G401 (cell line): ENCODE data around the gene COPG1. TPM values are rescaled to one million over a fixed set of nuclear protein-coding genes. Genes with fewer than 3 reads are reported as not detected.
"Not testable (repeated sequence)": the region's sequence is repeated elsewhere in the genome, so short reads cannot be mapped to it uniquely, and the experiment has no call there.

Experiments used
- DNase-seq: peaks from one replicate; pipeline ENCODE4 v3.0.0-alpha.2; 2015; ENCODE audit warnings: low spot score
- in situ Hi-C: cut with HindIII; loops from 2 replicates; pipeline ENCODE4 v1.10.0; 2016; ENCODE audit warnings: low sequenced_read_pairs, mixed read lengths
- total RNA-seq: library from RNA; depleted of rRNA; stranded (reverse); fragments of >200 nt; shearing (Covaris generic); gene quantifications from 2 replicates; pipeline ENCODE4 v1.2.3, GENCODE V29; 2014

The COPG1 gene
- total RNA-seq, 1 experiment from 2014 or later = 68.0 TPM

DNA sequence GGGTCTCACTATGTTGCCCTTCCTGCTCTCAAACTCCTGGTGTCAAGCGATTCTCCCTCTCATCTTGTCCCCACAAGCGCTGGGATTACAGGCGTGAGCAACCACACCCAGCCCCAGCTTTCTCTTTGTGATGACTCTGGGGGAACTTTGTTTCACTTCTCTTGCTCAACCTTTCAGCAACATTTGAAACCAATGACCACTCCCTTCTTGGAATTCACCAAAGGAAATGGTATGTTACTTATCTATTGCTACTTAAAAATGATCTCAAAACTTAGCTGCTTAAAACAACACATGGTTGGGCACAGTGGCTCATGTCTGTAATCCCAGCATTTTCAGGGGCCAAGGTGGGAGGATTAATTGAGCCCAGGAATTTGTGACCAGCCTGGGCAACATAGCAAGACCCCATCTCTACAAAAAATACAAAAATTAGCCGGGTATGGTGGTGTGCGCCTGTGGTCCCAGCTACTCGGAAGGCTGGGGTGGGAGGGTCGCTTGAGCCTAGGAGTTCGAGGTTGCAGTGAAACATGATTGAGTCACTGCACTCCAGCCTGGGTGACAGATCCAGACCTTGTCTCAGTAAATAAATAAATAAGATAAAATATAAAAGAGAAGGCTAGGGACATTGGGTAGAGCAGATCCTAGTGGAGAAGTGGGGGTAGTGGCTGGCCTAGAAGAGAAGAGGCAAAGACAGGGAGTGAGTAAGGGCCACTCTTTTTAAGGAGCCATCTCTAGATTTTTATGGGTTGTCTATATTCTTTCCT, 10.3 kb upstream of the COPG1 start:
- in situ Hi-C loops = no loop called here

DNA sequence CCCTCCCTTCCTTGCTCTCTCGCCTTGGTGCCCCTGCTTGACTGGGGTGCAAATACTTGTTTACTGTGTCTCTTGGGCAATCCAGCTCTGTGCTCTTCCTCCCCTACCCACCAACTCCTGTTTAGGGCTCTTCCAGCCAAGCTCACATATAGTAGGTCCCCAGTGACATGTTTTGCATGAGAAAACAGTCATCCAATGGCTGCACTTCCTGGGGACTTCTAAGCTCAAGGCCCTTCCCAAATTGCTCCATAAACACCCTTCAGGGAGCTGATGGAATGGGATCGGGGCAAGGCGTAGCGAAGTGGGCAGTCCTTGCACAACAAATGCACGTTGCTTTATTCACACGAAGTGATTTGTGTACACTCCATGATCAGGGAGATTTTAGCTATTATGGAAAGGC, 9.4 kb upstream of the COPG1 start:
- no peak for DNase-seq
- in situ Hi-C loops = no loop called here

More for the DNA sequence above, 10.3 kb upstream of the COPG1 start:
- DNase-seq = no peak

DNA sequence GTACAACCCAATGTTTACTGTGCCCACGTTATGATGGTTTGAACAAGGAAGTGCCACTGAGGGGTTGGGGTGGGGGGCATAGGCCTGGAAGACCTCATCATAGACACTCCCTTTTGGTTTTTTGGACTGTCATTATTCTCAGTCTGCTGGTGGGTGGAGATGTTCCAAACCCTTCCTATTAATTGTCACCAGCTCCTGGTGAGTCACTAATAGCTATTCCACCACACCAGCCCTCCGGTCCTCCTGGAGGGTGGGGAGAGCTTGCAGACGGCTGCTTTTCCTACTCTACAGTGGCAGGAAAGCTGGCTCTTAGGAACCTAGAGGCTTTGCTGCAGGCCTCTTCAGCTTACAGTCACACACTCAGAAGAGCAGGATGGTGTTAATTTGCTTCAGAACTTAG, 9.0 kb upstream of the COPG1 start:
- in situ Hi-C loops = no loop called here
- DNase-seq = no peak

DNA sequence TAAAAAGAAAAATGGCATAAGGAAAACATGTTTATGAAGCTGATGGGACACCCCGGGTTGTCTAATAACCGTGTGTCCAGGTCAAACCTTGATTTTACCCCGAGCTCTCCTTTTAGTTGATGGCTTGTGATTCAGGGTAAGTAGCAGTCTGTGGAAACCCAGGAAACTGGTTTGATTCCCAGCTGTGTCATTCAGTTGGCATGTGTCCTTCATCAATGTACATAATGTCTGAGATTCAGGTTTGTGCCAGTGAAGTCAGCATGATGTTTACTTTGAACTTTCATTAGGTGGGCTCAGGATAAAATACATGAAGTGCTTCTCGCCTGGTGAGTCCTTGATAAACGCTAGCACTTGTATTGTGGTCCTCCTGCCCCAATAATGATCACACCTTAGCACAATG, 4.3 kb upstream of the COPG1 start:
- in situ Hi-C loops = no loop called here
- no peak for DNase-seq

DNA sequence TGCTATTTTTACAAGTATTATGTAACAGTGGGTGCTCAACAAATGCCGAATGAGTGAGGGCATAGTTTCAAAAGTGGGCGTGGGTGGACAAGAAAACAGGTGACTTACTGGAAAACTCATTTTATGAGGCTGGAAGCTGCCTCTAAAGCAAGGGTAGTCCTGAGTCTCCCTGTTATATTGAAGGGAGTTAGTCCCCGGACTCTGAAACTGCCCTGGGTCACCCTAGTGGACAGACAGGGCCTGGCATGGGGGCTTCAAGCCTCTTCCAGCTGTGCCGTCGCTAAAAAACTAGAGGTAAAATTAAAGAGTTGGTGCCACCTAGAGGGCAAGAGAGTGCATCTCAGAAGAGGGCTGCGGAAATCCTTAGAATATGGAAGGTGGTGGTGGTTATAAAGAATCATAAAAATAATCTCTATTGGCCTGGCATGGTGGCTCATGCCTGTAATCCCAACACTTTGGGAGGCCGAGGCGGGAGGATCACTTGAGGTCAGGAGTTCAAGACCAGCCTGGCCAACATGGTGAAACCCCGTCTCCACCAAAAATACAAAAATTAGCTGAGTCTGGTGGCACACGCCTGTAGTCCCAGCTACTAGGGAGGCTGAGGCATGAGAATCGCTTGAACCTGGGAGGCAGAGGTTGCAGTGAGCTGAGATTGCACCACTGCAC, 3.6 kb upstream of the COPG1 start:
- in situ Hi-C loops = not testable (repeated sequence)
- DNase-seq = peak; percentile 83

DNA sequence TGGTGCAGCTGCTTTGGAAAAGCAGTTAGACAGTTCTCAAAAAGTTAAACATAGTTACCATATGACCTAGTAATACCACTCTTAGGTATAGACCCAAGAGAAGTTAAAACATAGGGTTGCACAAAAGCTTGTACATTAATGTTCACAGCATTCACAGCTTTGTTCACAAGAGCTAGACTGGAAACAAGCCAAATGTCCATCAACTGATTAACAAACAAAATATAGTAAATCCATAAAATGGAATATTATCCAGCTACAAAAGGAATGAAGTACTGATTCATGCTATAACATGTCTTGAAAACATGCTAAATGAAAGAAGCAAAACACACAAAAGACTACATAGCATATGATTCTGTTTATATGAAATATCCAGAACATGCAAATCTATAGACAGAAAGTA, 2.8 kb upstream of the COPG1 start:
- no peak for DNase-seq
- in situ Hi-C loops = no loop called here

DNA sequence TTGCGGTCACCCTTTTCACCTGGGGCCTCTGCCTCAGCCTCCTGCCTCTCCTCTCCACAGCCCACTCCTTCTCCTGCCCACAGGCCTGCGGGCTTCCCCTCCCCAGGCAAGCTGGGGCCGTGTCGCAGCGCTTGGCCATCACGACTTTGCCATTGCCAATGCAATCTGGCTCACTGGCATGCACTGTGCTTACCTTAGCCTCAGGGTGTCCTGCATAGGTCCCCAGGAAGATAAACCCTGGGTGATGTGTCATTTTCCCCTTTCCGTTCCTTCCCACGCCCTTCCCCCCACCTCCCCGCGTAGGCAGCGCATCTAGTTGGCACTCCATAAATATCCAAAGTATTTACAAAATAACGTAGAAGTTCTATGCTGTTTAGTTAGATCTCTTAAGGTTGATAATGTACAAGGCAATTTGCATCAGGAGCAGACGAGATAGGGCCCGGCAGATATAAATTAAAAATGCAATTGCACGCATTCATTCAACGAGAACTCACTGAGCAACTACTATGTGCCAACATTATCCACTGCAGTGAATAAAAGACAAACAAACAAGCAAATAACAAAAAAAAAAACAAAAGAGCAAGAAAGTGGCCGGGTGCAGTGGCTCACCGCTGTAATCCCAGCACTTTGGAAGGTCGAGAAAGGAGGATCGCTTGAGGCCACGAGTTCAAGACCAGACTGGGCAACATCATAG, 973 bp upstream of the COPG1 start:
- in situ Hi-C loops = no loop called here
- DNase-seq = peak; percentile 49

DNA sequence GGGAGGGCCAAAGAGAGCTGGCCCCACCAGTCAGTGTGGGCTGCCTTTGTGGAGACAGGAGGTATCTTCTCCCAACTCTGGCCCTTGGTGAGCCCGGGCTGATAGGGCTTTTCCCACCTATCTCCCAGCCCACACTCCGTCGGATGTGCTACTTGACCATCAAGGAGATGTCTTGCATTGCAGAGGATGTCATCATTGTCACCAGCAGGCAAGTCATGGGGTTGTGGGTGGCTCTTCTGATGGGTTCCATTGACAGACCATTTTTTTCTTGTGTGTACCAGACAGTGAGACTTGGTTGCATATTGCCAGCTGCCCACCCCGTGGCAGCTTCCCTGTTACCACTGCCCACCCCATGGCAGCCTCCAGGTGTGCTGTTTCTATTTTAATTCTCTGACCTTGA, 3.3 kb downstream of the COPG1 start:
- in situ Hi-C loops = no loop called here
- DNase-seq = no peak

DNA sequence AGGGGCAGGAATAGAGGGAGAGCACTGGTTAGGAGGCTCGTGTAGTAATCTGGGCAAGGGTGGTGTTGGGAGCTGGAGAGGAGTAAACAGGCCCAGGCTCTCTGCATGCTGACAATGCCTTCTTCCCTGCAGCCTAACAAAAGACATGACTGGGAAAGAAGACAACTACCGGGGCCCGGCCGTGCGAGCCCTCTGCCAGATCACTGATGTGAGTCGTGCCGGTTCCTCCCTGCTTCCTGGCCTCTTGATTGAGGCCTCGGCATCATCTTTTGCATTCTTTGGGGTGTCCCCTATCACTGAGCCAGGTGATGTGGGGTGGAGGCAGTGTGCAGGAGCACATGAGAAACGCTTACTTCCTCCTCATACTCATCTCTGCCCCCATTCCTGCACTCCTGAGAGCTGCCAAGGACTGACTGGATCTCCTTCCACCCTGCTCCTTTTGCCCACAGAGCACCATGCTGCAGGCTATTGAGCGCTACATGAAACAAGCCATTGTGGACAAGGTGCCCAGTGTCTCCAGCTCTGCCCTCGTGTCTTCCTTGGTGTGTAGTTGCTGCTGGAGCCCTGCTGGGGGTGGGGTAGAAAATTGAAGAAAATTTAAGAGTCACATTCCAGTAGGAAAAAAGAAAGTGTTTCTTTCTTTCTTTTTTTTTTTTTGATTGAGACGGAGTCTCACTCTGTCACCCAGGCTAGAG, 5.3 kb downstream of the COPG1 start:
- in situ Hi-C loops = no loop called here
- DNase-seq = no peak

DNA sequence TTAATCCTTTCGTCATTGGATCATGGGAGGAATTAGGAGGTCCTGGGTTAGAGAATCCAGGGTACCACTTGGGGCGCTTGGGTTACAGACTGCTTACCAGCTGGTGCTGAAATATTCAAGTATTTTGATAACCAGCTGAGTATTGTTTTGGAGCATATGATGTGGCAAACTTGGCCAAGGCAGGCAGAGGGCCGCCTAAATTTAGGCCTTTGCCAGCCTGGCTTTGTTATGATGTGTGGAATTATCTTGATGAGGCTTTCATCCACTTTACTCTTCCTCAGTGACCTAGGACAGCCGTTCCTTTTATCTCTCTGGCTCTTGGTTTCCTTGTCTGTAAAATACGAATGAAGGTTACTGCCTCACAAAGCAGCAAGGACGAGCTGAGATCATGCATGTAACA, 6.9 kb downstream of the COPG1 start:
- in situ Hi-C loops = no loop called here
- DNase-seq = no peak

DNA sequence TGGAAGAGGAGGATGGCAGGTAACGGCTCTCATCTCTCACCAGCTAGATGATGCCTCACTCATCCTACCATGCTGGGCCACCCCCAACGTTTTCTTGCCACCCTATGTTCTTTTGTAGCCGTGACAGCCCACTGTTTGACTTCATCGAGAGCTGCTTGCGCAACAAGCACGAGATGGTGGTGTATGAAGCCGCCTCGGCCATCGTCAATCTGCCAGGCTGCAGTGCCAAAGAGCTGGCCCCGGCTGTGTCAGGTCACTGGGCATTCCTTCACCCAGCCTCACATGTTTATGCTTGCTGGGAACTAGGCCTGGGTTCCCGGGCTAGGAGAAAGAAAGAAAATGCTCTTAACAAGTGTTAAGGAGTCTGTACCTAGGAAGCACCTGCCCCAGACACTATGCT, 8.2 kb downstream of the COPG1 start:
- no peak for DNase-seq
- in situ Hi-C loops = no loop called here

DNA sequence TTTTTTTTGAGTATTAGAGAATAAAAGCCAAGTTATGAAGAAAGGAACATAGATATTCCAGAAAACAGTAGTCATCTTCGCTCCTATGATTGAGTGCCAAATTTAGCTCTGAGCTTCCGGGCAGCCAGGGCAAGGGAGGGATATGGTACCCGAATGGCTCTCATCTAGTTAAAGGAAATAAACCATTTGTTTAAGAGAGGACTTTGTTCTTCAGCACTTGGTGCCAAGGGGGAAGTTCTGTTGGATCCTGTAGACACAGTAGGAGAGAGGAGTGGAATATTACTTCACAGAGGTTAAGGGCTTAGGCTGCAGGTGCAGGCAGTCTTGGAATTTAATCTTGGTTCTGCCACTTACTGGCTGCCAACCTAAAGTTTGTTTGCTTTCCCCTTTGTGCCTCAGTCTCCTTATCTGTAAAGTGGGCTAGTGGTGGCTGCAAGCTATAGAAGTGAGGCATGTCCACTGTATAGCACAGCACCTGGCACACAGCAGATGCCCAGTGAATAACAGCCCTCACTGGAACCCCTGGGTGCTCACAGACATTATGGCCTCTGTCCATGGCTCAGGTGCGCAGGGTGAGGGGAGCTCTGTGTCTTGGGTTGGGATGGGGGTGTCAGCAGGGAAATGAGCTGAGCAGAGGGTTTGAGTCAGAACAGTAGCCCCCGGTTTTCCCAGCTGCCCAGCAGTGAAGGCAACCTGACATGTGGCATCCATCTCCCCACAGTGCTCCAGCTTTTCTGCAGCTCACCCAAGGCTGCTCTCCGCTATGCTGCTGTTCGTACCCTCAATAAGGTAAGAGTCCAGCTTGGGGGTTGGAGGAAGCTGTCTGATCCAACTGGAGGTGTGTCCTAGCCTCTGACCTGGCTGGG, 10.4 kb downstream of the COPG1 start:
- DNase-seq = no peak
- in situ Hi-C loops = no loop called here

DNA sequence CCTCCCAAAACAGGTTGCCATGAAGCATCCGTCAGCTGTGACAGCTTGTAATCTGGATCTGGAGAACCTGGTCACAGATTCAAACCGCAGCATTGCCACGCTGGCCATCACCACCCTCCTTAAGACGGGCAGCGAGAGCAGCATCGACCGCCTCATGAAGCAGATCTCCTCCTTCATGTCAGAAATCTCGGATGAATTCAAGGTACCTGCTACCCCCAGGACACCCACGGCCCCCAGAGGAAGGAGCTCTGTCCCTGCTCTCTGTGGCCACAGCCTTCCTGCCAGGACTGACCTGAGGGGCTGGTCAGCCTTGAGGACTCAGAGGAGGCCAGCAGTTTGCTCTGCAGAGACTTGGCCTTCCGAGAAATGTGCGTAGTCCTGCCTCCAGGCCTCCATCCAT, 11.2 kb downstream of the COPG1 start:
- in situ Hi-C loops = no loop called here
- no peak for DNase-seq

DNA sequence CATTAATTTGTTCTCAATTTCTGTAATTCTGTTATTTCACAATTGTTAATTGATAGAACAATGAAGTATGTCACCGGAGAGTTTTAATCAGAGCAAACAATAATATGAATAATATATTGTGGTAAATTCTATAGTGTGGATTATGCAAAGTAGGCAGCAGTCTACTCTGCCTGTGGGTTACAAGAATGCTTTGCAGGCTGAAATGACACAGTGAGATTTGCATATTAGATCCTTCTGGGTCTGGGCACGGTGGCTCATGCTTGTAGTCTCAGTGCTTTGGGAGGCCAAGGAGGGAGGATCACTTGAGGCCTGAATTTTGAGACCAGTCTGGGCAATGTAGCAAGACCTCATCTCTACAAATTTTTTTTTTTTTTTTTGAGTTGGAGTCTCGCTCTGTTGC, 12.5 kb downstream of the COPG1 start:
- in situ Hi-C loops = no loop called here
- DNase-seq = no peak

DNA sequence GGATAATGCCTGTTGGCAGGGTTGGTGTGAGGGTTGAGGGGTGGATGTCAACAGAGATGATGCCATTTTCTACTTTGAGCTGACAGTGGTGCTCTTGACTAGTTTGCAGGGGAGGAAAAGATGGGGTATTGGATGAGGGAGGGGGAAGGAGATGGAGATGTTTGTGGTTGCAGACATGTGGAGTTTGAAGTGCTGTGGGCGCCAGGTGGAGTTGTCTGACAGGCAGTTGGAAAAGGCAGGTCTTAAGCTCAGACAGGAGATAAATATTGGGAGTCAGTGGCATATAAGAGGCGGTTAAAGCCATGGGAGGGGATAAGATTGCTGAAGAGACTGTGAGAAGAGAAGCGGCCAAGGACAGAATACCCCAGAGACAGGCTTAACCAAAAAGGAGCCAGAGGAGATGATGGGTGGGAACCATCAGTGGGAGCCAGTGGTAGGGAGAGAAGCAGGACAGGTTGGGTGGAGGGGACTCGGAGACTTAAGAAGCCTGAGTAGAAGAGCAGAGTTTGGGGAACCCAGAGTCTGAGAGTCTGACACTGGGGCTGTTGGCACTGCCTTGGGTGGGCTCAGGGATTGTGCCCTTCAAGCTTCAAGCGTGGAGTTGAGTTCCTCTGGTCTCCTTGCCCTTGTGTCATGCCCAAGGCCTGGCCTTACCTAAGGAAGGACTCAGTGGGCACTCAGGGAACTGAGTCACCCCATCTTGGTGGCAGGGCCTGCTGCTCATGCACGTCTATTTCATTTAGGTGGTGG, 13.9 kb downstream of the COPG1 start:
- in situ Hi-C loops = no loop called here
- DNase-seq = no peak

DNA sequence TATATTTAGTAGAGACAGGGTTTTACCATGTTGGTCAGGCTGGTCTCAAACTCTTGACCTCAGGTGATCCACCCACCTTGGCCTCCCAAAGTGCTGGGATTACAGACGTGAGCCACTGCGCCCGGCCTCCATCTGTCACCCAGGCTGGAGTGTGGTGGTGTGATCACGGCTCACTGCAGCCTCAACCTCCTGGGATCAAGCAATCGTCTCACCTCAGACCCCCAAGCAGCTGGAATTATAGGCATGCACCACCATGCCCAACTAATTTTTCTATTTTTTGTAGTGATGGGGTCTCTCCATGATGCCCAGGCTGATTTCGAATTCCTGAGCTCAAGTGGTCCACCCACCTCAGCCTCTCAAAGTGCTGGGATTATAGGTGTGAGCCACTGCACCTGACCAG, 15.6 kb downstream of the COPG1 start:
- DNase-seq, in situ Hi-C loops: not testable (repeated sequence)

DNA sequence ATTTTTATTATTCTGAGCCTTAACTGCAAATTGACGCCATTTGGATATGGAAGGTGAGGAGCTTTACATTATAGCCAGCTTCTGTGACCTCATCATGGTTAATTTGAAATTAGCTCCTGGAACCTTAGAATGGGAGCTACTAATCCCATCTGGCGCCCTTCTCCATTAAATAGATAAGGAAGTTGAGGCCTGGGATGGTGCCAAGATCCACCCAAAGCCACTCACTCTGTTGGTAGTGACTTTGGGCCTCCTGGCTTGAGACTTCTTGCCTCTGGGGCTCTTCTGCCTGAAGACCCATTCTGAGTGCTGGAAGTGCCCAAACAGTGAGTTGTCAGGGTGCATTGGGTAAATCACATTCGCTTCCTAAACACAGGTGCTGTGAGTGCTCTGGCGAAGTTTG, 17.2 kb downstream of the COPG1 start:
- DNase-seq = no peak
- in situ Hi-C loops = no loop called here

DNA sequence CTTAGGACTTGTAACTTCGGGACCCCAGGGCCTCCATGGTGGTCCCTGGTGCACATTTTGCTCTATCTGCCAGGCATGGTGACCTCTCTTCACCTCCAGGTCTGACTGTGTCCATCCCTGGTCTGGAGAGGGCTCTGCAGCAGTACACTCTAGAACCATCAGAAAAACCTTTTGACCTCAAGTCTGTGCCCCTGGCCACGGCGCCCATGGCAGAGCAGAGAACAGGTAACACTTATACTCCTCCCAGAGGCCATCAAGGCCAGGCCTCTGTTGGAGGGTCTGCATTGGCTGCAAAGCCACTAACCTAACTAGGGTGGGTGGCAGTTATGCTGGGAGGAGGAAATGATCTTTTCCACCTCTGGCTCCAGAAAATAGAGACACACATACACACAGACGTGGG, 19.0 kb downstream of the COPG1 start:
- no peak for DNase-seq
- in situ Hi-C loops = no loop called here
